Measurements from ENCODE around the gene CTNNA2.
A peak's percentile ranks its signal among the peaks of the same experiment; 100 is the strongest.

Gene CTNNA2

GRCh38 chr2:79857888-79858287 lies 345.0 kb downstream of the CTNNA2 start:
- no peak for DNase-seq (ENCODE audit: low spot score)

- no peak for DNase-seq (ENCODE audit: low spot score)
These were observed 347.6 kb downstream of the CTNNA2 start for GRCh38 chr2:79860228-79861058.

DNA sequence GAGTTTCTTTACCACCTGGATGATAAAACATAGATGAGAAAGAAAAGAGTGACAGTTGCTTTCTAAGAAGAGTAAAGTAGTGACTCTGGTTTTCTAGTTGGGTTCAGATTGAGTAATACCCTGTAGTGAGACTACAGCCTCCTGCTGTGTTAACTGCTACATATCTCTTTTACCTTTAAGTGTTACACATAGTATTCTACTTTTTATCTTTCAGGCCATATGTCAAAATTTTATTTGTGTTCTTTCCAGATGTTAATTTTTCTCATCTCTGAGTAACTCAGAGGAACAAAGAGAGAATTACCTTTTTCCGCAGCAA lies 348.2 kb downstream of the CTNNA2 start:
- DNase-seq (ENCODE audit: low spot score) = no peak

DNA sequence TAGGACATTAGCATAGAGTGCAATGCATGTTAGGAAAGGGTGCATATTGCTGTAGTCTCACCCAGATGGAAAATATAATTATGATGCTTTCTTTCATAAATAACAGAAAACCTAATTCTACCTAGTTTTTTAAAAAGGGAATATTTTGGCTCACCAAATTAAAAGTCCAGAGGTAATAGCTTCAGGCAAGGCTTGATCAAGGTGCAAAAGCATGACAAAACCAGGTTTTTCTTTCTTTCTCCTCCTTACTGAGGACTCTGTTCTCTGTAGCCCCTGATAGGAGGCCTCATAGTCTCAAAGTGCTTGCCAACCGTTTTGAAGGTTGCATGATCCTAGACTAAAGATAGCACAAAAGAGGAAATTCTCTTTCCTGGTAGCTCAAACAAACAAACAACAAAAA lies 349.9 kb downstream of the CTNNA2 start:
- DNase-seq (ENCODE audit: low spot score) = no peak

DNA sequence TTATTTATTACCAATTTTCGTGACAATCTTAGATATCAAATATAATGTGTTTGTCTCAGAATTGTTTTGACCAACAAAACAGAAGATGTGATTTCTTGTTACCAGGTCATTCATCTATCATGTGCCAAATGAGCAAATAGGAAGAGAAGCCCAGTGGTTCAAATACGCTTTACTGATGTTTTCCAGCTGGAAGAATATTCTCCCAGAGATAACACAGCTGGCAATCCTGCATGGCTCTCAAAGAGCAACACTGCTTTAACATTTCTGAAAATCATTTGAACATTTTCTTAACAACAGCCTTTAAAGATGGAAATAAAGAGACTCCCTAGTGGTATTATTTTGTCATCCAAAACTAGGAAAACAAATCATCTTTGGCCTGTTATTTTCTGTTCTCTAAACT lies 359.8 kb downstream of the CTNNA2 start:
- DNase-seq (ENCODE audit: low spot score) = no peak

- DNase-seq (ENCODE audit: low spot score) = no peak
These were observed 361.2 kb downstream of the CTNNA2 start for GRCh38 chr2:79874015-79874414.

DNA sequence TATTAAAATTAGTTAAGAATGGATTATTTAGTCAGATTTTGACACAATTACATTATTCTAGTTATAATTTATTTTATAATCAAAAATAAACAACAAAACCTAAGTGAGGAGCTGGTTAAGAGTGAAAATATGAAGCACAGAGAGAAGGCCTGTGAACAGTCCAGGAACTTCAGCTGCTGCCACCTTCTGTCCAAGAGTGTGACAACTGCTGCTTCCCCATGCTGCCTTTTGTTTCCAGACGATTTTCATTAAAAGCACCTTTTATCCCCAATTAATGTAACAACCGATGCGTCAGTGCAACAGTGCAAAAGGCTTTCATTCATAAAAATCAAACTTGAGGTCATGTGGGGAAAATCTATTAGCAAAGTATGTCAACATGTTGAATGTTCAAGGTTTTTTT lies 363.6 kb downstream of the CTNNA2 start:
- no peak for DNase-seq (ENCODE audit: low spot score)

- no peak for DNase-seq (ENCODE audit: low spot score)
These were observed 369.7 kb downstream of the CTNNA2 start for GRCh38 chr2:79882548-79882947.

DNA sequence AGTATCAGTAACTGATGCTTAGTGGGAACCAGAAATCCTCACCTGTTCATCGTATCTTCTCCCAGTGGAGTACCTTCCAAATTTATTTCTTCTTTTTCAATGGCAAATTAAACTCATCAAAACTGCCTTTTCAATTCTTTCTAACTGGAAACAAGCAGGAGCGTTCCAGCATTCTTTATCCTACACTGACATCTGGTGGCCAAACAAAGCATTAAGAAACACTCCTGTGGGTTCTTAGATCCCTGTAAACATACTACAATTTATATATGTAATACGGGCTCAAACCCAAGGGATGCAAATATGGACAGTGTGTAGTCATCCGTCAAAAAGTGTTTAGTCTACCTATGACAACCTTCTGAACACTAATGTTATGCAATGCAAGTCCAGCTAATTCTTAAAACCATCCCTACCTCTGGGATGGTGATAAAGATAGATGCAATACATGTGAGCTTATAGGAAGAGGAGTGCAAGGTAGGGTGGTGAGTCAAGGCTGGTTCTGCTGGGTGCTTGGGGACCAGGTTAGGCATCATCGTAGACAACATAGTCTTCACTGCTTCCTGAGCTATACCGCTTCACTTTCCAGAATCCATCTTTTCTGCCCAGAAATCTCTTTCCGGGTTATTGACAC lies 375.0 kb downstream of the CTNNA2 start:
- peak; percentile 19 for DNase-seq (ENCODE audit: low spot score)

DNA sequence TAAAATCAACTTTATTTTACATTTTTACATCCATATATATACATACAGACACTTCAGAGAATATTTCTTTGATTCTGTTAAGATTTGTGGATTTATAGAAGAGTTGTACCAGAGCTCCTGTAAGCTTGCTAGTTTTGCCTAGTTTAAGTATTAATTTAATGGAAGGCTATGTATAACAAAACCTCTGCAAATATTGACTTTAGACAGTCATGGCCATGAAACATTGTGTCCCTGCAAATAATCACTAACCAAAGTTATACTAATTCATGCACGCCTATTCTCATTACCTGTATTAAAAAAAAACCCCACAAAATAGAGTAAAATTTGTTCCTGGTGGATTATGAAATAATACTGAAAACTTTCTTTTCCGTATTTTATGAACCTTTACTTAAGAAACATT lies 379.3 kb downstream of the CTNNA2 start:
- no peak for DNase-seq (ENCODE audit: low spot score)

DNA sequence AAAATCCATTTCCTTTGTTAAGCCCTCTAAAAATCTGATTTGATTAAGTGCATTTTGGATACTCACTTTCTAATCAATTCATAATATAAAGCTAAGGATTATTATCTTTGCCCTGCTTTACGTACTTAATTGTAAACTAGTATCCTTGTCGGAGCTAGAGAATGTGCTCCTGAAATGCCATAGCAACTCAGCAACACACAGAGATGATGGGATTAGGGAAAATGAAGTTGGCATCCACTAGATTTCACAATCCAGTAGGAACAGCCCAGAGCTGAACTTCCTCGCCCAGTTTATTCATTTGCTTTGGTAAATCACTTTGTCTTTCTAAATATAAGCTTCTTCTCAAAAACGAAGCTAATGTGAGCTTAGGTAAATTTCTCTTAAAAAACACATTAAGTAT lies 386.3 kb downstream of the CTNNA2 start:
- no peak for DNase-seq (ENCODE audit: low spot score)

DNA sequence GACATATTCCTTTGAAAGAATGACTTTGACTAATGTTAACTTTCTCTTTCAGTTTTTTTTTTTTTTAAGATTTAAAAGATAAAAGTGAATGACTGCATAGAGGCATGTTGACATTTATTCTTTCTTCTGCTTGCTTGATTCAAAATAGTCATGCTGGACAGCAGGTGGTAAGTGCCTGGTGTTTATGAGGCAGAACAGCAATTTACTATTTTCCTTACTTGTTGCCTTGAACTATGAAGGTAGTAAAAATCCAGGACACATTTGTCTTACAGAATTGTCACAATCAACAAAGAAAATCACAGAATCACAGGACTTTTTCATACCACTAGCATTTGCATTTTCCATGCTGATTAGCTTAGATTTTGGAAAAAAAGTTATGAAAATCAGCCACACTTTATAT lies 388.3 kb downstream of the CTNNA2 start:
- DNase-seq (ENCODE audit: low spot score) = no peak

- no peak for DNase-seq (ENCODE audit: low spot score)
These were observed 390.6 kb downstream of the CTNNA2 start for GRCh38 chr2:79903222-79904000.

GRCh38 chr2:79906139-79906890 lies 393.5 kb downstream of the CTNNA2 start:
- DNase-seq (ENCODE audit: low spot score) = no peak

DNA sequence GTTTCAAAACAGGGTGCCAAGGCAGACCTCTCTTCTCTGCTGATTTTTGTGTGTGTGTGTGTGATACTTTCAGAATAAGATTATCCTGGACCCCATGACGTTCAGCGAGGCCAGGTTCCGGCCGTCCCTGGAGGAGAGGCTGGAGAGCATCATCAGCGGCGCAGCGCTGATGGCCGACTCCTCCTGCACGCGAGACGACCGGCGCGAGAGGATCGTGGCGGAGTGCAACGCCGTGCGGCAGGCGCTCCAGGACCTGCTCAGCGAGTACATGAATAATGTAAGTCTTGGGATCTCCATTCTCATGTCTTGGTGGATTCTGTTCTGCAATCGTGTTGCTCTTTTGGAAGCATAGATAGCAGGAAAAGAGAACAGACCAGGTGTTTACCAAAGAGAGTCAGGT lies 396.7 kb downstream of the CTNNA2 start:
- DNase-seq (ENCODE audit: low spot score) = no peak

DNA sequence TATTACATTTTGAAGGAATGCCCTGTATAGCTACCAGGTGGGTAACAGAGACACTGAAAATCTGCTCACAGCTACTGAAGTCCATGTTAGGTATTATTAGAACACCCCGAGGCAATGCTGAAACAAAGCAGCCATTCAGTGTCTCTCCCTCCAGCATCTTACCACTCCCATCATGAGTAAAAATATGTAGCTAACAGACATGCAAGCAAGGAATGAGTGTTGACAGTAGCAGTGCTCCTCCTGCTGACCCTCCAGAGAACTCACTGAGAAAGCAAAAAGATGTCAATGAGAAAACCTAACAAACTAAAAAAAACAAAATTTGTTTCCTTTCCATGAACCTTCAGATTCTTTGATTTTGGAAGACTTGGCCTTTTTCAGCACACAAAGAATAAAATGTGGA lies 397.8 kb downstream of the CTNNA2 start:
- no peak for DNase-seq (ENCODE audit: low spot score)

DNA sequence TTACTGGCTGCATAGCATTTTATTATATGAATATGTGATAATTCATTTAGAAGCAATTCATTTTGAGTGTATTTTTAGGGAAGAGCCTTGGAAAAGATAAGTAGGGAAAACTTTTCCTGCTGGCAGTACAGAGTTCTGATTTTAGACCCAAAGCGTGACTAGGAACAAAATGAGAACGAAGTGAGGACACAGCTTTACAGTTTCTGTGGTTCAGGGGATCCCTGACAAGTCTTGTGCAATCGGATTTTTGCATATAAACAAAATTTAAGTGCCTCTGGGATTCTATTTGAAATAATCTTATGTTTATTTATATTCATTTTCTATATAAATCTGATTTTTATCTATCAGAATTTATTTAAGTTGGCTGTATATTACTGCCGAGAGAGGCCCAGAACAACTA lies 402.6 kb downstream of the CTNNA2 start:
- DNase-seq (ENCODE audit: low spot score) = no peak

DNA sequence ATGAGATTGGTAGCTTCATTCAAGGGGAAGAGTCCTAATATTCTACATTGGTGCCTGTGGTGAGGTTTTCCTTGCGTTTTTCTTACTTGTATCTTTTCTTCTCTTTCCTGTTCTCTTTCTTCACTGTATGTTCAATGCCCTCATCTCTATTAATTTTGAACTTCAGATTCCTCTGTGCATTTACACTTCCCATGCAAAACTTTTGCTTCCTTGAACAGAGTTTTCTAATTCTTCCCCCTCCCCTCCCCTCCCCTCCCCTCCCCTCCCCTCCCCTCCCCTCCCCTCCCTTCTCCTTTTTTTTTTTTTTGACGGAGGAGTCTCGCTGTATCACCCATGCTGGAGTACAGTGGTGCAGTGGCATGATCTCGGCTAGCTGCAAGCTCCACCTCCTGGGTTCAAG lies 403.4 kb downstream of the CTNNA2 start:
- no peak for DNase-seq (ENCODE audit: low spot score)

- no peak for DNase-seq (ENCODE audit: low spot score)
These were observed 407.7 kb downstream of the CTNNA2 start for GRCh38 chr2:79920512-79921076.

- no peak for DNase-seq (ENCODE audit: low spot score)
These were observed 416.8 kb downstream of the CTNNA2 start for GRCh38 chr2:79929624-79930023.

- no peak for DNase-seq (ENCODE audit: low spot score)
These were observed 422.3 kb downstream of the CTNNA2 start for GRCh38 chr2:79935046-79935732.
